HG03039 (cell line): Measurements from ENCODE around the gene EREG.
"Not testable (repeated sequence)": the region's sequence is repeated elsewhere in the genome, so short reads cannot be mapped to it uniquely, and the experiment has no call there.

Experiments
- ATAC-seq: cut with Tn5 transposase; IDR thresholded peaks from one replicate; pipeline ENCODE4 v1.9.1; 2021; ENCODE audit warnings: mild to moderate bottlenecking, moderate library complexity; ENCODE audit not compliant: unreplicated experiment

Gene EREG

DNA sequence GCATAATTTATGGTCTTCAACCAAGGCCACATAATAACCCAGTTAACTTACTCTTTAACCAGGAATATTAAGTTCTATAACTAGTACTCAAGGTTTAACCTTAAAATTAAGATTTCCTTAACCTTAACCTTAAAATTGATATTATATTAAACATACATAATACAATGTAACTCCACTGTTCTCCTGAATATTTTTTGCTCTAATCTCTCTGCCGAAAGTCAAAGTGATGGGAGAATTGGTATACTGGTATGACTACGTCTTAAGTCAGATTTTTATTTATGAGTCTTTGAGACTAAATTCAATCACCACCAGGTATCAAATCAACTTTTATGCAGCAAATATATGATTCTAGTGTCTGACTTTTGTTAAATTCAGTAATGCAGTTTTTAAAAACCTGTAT, 22.8 kb downstream of the EREG start:
- ATAC-seq, result no peak

DNA sequence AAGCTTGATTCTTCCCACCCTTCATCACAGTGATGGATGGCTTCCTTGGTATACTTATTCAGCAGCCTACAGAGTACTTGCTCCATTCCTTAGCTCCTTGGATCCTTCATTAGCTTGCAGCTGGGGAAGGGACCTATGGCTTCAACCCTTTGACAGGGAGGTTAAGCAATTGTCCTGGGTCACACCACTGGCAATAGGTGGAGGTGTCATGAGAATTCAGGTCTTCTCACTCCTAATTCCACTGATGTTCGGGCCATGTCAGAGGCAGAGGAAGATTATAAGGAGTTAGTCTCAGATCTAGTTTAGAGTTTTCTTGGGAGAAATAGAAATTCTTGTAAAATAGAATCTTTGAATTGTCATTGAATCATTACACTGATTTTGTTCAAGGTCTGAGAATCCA, 24.5 kb downstream of the EREG start:
- no peak for ATAC-seq

DNA sequence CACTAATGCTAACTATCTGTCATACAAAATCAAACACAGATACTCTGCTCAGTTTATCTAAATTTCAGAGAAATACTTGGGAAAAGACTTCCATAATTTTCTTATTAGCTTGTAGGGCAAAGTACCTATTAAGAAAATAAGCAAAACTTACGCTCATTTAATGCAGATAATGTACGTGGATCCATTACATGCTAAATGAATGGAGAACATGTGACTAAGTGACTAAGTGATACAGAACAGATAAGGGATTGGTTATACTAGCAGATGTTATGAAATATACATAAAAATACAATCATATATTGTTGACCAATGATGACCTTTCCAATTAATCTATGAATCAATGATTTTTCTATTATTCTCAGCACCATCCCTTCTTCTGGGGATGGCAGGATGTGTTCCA, 25.7 kb downstream of the EREG start:
- no peak for ATAC-seq

- ATAC-seq, result no peak
Observed at GRCh38 chr4:74391346-74391745, 26.4 kb downstream of the EREG start.

- no peak for ATAC-seq
Observed at GRCh38 chr4:74391890-74392475, 27.0 kb downstream of the EREG start.

- no peak for ATAC-seq
Observed at GRCh38 chr4:74394476-74395136, 29.7 kb downstream of the EREG start.

- ATAC-seq, result no peak
Observed at GRCh38 chr4:74395633-74396032, 30.7 kb downstream of the EREG start.

- ATAC-seq, result no peak
Observed at GRCh38 chr4:74397748-74398426, 32.9 kb downstream of the EREG start.

DNA sequence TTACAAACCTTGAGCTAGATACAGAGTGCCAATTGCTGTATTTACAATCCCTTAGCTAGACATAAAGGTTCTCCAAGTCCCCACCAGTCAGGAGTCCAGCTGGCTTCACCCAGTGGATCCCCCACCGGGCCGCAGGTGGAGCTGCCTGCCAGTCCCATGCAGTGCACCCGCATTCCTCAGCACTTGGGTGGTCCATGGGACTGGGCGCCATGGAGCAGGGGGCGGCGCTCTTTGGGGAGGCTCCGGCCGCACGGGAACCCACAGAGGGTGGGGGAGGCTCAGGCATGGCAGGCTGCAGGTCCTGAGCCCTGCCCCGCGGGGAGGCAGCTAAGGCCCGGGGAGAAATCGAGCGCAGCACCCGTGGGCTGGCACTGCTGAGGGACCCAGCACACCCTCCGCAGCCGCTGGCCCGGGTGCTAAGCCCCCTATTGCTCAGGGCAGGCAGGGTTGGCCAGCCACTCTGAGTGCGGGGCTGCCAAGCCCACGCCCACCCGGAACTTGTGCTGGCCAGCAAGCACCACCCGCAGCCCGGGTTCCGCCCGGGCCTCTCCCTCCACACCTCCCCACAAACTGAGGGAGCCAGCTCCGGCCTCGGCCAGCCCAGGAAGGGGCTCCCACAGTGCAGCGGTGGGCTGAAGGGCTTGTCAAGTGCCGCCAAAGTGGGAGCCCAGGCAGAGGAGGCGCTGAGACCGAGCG, 34.1 kb downstream of the EREG start:
- not testable (repeated sequence) for ATAC-seq

DNA sequence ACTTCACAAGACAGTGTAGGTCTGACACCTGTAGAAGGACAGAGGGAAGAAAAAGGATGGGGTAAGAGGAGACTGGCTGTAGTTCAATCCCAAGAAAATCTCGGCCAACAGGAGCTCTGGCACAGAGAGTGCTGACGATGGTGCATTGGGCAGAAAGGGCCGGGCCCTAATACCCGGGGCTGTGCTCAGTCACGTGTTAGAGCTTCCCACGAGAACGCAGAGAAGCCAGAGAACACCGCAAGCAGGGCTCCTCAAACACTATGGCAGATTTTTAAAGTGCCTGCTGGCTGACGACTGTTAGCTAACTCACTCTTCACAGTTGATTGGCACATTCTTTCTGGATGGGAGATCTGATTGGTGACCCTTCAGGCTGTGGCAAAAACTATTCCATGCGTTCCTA, 35.5 kb downstream of the EREG start:
- no peak for ATAC-seq

DNA sequence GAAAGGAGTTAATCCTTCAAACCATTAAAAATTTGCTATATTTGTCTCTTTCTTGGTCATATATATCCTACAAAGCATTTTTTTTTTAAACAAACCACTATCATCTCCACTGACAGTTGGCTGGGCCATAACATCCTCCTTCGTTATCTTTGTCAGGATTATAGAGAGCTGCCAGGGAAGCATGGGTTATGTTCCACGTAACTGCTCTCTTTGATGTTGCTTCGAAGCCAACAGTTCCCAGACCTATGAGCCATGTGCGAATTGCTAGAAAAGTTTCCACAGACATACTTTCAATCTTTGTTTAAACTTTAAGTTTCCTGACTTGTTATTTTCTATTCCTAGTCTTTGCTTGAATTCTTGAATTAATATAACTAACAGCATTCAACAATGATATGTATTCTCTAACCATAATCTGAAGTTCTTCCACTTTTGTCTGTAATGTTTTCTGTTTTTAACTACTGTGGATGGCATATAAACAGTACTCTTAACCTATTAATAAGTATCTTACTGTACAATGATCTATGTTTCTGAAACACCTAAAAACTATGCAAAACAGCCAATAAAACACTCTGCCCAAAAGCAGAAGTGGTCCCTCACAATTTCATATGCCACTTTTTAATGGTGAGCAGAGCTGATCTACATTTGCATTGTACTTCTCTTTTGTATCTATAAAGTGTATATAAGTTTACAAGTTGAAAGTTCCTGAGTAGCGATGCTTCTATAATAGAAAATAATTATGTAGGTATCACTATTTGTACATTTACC, 37.9 kb downstream of the EREG start:
- peak; percentile 88 for ATAC-seq

DNA sequence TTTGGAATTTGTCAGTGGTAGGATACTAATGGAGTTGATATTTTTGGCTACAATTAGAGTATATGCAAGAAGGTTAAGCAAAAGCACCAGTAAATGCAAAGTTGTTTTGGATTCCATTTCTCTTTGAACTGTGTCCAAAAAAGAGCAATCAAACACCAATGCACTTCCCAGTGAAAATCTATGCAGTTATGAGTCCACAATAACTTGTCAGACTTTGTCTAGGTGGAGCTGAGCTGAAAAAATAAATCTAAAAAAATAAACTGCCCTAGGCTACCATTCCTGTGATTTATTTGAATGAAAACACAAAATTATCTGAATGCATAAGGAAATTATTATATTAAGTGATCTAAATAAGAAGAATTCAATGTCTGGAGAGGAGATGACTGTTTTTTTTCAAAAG, 42.9 kb downstream of the EREG start:
- ATAC-seq, result no peak

DNA sequence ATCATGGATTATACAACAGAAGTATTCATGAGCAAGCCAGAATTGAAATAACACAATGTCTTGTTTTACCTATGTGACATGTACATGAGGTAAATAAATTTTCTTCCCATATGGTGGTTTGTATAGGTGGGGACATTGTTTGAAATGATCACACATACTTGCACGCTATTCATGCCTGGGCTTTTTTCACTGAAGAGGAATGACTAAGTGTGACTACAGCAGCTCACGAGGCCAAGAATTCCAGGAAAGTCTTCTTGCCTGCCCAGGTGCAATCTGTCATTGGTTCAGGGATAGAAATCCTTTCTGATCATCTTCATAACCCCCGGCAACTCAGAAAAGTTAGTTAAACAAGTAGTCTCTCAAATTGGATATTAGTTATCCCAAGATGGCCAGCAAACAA, 43.7 kb downstream of the EREG start:
- ATAC-seq, result no peak

- ATAC-seq, result no peak
Observed at GRCh38 chr4:74410272-74410671, 45.3 kb downstream of the EREG start.

DNA sequence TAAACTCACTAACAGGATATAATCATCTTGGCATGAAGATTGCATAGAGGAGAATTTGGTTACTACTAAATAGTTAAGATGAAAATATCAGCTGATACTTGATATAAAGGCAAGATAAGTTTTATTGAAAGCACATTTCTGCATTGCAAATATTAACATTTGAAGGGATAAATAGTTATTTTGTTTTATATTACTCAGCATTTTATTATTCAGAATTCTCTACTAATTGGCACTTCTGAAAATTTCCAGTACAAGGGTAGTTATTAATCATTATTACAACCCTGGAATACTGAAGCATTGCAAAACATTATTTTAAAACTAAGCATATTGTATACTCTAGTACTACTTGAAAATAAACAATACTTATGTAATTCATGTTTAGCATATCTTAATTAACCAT, 47.3 kb downstream of the EREG start:
- ATAC-seq, result no peak

- ATAC-seq, result no peak
Observed at GRCh38 chr4:74413265-74413664, 48.3 kb downstream of the EREG start.

DNA sequence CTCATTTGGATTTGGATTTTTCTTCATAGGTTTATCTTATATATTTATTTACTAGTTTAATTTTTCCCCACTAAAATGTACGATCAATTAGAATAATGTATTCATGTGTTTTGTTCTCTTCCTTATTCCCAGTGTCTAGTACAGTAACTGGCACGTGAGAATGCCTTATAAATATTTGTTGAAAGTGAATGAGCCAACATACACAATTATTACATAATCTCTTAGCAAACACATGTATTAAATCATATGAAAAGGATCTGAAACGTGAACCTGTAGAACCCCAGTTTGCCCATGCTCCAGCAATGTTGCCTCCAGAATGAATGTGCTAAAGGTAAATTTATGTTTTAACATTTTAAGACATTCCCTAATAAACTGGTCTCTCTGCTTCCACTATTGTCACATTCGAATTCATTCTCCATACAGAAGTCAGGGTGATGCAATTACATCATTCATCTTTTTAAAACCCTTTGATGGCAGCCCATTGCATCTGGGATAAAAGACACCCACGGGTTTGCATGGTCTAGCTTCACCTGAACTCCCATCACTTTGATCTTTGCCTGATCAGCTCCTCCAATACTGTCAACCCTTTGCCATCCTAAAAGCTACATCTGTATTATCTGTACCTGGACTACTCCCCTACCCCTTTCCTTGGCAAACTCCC, 49.3 kb downstream of the EREG start:
- ATAC-seq, result no peak

DNA sequence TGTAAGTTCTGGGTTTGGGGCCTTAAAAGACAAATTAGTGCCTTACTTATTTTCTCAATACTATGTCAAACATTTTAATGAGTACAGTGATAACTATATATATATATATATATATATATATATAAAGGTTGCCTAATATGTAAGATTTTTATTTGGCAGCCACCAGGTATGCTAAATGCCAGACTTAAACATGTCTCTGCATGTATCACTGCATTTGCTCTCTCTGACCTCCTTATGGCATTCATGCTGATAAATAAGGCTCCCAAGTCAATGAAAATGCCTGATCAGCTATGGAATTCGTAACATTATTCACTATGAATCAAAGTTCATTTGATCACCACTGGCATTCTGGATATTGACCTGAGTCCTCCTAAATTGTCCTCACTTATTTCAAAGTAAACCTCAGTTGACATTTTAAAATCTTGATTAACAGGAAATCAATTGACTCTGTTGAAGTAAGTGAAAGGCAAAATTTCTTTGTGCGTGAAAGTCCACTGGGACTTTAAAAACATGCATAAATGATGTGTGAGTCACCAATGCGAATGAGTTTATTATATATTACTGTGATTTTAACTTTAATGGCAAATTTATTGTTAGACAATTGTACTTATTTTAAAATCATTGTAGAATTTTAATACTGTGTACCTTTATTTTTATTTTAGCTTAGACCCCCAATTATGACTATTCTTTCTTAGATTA, 50.8 kb downstream of the EREG start:
- no peak for ATAC-seq

GRCh38 chr4:74418063-74418670, 53.2 kb downstream of the EREG start:
- no peak for ATAC-seq

DNA sequence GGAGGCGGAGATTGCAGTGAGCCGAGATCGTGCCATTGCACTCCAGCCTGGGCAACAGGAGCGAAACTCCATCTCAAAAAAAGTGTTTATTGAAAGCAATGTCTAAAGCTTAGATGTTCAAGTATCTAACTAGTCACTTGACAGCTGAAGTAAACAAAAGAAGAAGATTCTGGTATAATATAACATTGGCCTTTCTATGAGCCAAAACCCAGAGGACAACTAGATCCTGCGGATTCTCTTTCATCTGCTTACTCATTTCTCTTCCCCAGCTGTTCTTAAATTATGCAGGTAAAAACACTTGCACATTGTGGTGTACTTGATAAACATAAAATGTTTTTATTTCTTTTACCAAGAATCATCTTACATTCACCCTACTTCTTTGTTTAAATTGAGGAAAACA, 55.9 kb downstream of the EREG start:
- ATAC-seq, result no peak
